Vagina (tissue), 2 donors: Measurements from ENCODE around the gene PLEKHM2.

ENCODE experiments used
- CTCF ChIP-seq, 3 experiments: fragments of 450-650 bp in 2 of 3; fragments of 200-600 bp in 1 of 3; sonication (generic) in 1 of 3; IDR thresholded peaks; one replicate each; pipeline ENCODE4 v1.5.1; 2017 to 2019; ENCODE audit warnings: antibody characterized with exemption in 3 of 3, mild to moderate bottlenecking in 2 of 3, moderate library complexity in 2 of 3
- POLR2AphosphoS5 ChIP-seq, 2 donors: sonication (generic); formaldehyde crosslinking; IDR thresholded peaks; one replicate each; pipeline ENCODE4 v1.9.0; 2017; ENCODE audit warnings: antibody characterized with exemption in 2 of 2, mild to moderate bottlenecking in 2 of 2, low read depth in 1 of 2; ENCODE audit not compliant: insufficient read depth in 1 of 2

GRCh38 chr1:15674386-15675159 is 9.5 kb upstream of the PLEKHM2 start:
- TF ChIP-seq CTCF (IDR thresholded peaks at IDR 0.05), result no peak
- no peak for TF ChIP-seq POLR2AphosphoS5 (IDR thresholded peaks at IDR 0.05; ENCODE audit: insufficient read depth in 1 of 2, low read depth in 1 of 2)
